Activated T-helper 17 cell treated with anti-CD3 and anti-CD28 coated beads, Interleukin-2, amount 50 U/mL, for 72 hours (primary cell): ENCODE measurements around the gene EDN1. TPM values are rescaled to one million over a fixed set of nuclear protein-coding genes. Genes with fewer than 3 reads are reported as not detected.

Experiments
- ATAC-seq: fragments of 150-1000 bp; cut with Tn5 transposase; replicated peaks from 2 replicates; pipeline ENCODE4 v1.10.0; 2021; ENCODE audit warnings: mild to moderate bottlenecking, moderate library complexity
- H3K27ac Mint-ChIP-seq: one replicate; pipeline ENCODE4 v1.8.0; 2022; ENCODE audit warnings: mixed read lengths
- H3K27me3 Mint-ChIP-seq: one replicate; pipeline ENCODE4 v1.8.0; 2022; ENCODE audit warnings: mixed read lengths
- H3K36me3 Mint-ChIP-seq: one replicate; pipeline ENCODE4 v1.8.0; 2022; ENCODE audit warnings: low read depth, mild to moderate bottlenecking, mixed read lengths
- H3K4me1 Mint-ChIP-seq: one replicate; pipeline ENCODE4 v1.8.0; 2022; ENCODE audit warnings: mixed read lengths
- H3K4me3 Mint-ChIP-seq: one replicate; pipeline ENCODE4 v1.8.0; 2022; ENCODE audit warnings: mild to moderate bottlenecking, mixed read lengths
- H3K9me3 Mint-ChIP-seq: one replicate; pipeline ENCODE4 v1.8.0; 2022; ENCODE audit warnings: mixed read lengths
- total RNA-seq, 2 donors: library from RNA; stranded (reverse); gene quantifications; one replicate each; pipeline ENCODE4 v1.2.3, GENCODE V29; 2022

EDN1 gene
- total RNA-seq, 2 donors from 2014 or later: 0.11 to 0.13 TPM

DNA sequence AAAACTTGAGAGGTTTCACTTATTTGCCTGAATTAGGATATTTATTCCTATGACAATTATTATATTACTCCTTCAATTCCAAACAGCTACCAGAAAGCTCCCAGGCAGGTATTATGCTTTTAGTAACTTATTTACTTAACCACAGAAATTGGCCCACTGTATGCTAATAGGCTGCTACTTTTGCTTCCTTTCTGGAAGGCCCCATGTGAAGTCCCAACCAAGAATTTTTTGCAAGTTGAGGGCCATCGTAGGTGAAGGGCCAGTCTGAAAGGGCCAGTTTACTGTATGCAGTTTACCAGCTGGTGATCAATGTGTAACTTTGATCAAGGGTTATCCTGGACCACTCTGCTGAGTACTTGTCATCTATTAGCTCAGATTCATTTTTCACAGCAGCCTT lies 45.0 kb downstream of the EDN1 start:
- Mint-ChIP-seq H3K9me3 (no peaks in the 10 kb centered on the region), H3K27ac (no peak overlapping the region), H3K27me3 (peaks cover 16% of the 10 kb centered on the region), H3K4me1 (no peaks in the 10 kb centered on the region), H3K36me3 (no peaks in the 10 kb centered on the region), H3K4me3 (no peak overlapping the region)
- no peak for ATAC-seq

DNA sequence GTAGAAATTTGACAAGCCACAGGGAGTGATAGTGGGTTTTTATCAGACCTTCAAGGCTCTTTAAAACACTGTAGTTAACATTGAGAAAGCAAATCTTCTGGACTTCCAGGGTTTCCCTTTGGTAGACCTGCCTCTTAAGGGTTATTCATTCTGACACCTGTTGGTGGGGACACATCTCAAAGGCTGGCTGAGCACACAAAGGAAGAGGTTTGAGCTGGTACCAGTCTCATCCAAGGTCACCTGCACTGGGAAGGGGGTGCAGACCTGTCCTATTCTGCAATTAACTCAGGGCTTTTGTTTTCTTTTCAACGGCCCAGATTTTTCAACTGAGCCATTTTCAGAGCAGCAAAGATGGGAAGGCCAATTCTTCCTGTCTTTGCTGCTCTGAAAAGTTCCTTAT lies 45.6 kb downstream of the EDN1 start:
- Mint-ChIP-seq H3K4me1 (no peaks in the 10 kb centered on the region), H3K36me3 (no peaks in the 10 kb centered on the region), H3K27ac (no peak overlapping the region), H3K27me3 (peaks cover 13% of the 10 kb centered on the region), H3K9me3 (no peaks in the 10 kb centered on the region), H3K4me3 (no peak overlapping the region)
- ATAC-seq: no peak

- Mint-ChIP-seq H3K9me3 (no peaks in the 10 kb centered on the region), H3K27me3 (peaks cover 14% of the 10 kb centered on the region), H3K4me1 (no peaks in the 10 kb centered on the region), H3K4me3 (no peak overlapping the region), H3K36me3 (no peaks in the 10 kb centered on the region), H3K27ac (no peak overlapping the region)
- ATAC-seq: no peak
Observed at GRCh38 chr6:12336121-12336971, 46.2 kb downstream of the EDN1 start.

DNA sequence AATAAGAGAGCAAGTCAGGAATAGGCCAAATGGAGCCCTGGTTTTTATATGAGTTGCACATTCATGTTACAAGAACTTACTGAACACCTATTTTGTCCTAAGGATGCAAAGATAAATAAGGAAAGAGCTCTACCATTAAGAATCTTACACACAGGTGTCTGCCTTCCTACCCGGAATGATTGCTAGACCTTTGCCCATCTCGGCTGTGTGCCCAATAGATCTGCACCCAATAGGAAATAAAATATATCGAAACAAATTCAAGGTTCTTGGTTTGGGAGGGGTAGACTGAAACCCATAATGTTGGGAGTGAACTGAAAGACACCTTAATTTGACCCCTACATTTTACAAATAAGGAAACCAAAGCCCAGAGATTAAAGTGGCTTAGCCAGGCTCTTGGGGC lies 48.9 kb downstream of the EDN1 start:
- ATAC-seq: no peak
- Mint-ChIP-seq H3K27ac (no peak overlapping the region), H3K36me3 (no peaks in the 10 kb centered on the region), H3K4me3 (no peak overlapping the region), H3K4me1 (no peaks in the 10 kb centered on the region), H3K9me3 (no peaks in the 10 kb centered on the region), H3K27me3 (peaks cover 16% of the 10 kb centered on the region)

GRCh38 chr6:12339808-12340487 lies 49.8 kb downstream of the EDN1 start:
- Mint-ChIP-seq H3K27ac (no peak overlapping the region), H3K4me1 (no peaks in the 10 kb centered on the region), H3K4me3 (no peak overlapping the region), H3K27me3 (peaks cover 11% of the 10 kb centered on the region), H3K9me3 (no peaks in the 10 kb centered on the region), H3K36me3 (no peaks in the 10 kb centered on the region)
- no peak for ATAC-seq

GRCh38 chr6:12340488-12340818 lies 50.3 kb downstream of the EDN1 start:
- Mint-ChIP-seq H3K4me3 (no peak overlapping the region), H3K36me3 (no peaks in the 10 kb centered on the region)

DNA sequence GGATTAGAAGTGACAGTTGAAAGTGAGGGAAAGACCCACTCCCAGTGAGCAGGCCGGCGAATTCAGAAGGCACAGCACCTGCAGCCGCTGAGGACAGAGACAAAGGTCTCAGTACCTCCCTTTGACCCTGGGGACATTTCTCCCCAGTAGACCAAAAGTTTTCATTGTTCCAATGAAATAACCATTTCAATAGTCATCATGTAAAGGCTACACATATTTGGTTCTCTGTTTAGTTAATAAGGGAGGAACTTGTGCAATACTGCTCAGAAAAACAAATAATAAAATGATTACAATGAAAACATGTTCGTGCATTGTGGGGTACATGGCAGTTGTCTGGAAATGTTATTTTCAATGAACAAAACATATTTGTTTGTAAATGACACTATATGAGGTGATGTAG lies 52.5 kb downstream of the EDN1 start:
- no peaks in the 10 kb centered on the region for H3K9me3 Mint-ChIP-seq
- peaks cover 11% of the 10 kb centered on the region for H3K27me3 Mint-ChIP-seq
- H3K27ac Mint-ChIP-seq: no peak overlapping the region
- H3K4me3 Mint-ChIP-seq: no peak overlapping the region
- no peaks in the 10 kb centered on the region for H3K4me1 Mint-ChIP-seq
- no peaks in the 10 kb centered on the region for H3K36me3 Mint-ChIP-seq
- ATAC-seq: no peak

More at GRCh38 chr6:12340488-12340818, 50.3 kb downstream of the EDN1 start:
- Mint-ChIP-seq H3K9me3 (no peaks in the 10 kb centered on the region), H3K27me3 (peaks cover 11% of the 10 kb centered on the region), H3K27ac (no peak overlapping the region), H3K4me1 (no peaks in the 10 kb centered on the region)
- ATAC-seq: no peak

DNA sequence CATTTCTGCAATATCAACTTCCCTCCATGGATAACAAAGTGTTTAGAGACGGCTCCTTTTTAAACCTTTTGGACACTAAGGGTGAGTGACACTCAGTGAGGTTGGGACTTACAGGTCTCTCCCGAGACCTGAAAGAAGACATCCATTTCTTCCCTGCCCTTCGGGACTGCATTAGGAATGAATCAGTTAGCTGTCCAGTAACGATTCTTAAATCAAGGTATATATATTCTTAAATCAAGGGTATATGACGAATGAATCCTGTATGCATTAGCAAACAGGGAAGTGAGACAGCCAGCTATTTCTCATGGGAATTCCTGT lies 52.9 kb downstream of the EDN1 start:
- ATAC-seq: no peak
- Mint-ChIP-seq H3K9me3 (no peaks in the 10 kb centered on the region), H3K27me3 (peaks cover 11% of the 10 kb centered on the region), H3K4me3 (no peak overlapping the region), H3K36me3 (no peaks in the 10 kb centered on the region), H3K27ac (no peak overlapping the region), H3K4me1 (no peaks in the 10 kb centered on the region)

GRCh38 chr6:12343440-12344162 lies 53.4 kb downstream of the EDN1 start:
- no peak for ATAC-seq
- H3K4me1 Mint-ChIP-seq: no peaks in the 10 kb centered on the region
- H3K27ac Mint-ChIP-seq: no peak overlapping the region
- H3K36me3 Mint-ChIP-seq: no peaks in the 10 kb centered on the region
- H3K9me3 Mint-ChIP-seq: no peaks in the 10 kb centered on the region
- no peak overlapping the region for H3K4me3 Mint-ChIP-seq
- peaks cover 11% of the 10 kb centered on the region for H3K27me3 Mint-ChIP-seq

DNA sequence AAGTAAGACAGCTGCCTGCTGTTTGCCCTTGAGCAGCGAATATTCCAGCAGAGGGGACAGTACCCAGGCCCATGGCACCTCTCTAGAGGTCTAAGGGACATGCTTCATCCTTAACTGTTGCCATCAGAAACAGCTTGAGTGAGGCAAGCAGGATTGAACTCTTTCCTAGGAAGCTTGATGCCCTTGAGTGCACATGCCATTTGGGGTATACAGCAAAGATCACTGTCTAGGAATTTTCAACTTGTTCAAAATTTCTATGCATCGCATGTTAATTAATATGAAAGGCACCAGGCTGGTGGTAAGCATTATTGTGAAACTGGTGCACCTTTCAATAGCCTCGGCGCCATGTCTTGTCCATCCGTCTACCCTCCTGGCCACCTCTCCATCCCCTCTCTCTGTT lies 54.1 kb downstream of the EDN1 start:
- Mint-ChIP-seq H3K4me3 (no peak overlapping the region), H3K36me3 (no peaks in the 10 kb centered on the region), H3K27me3 (peaks cover 14% of the 10 kb centered on the region), H3K4me1 (no peaks in the 10 kb centered on the region), H3K27ac (no peak overlapping the region), H3K9me3 (no peaks in the 10 kb centered on the region)
- ATAC-seq: no peak

- Mint-ChIP-seq H3K27ac (no peak overlapping the region), H3K36me3 (no peaks in the 10 kb centered on the region), H3K9me3 (peaks cover 4% of the 10 kb centered on the region)
Observed at GRCh38 chr6:12344961-12345693, 55.0 kb downstream of the EDN1 start.

DNA sequence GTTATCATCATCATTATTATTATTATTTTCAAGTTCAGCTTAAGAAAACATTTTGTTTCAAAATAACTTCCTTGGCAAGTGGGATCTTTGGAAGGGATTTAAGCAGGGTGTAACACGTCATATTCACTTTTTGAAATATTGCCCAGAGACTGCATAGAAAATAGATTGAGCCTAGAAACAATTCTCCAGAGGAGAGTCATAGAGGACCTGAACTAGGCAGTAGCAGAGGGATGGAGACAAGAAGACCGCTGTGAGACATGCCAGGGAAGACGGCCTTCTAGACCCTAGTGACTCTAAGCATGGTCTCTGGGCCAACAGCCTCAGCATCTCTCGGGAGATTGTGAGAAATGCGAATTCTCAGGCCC lies 55.5 kb downstream of the EDN1 start:
- no peak overlapping the region for H3K27ac Mint-ChIP-seq

More at GRCh38 chr6:12344961-12345693, 55.0 kb downstream of the EDN1 start:
- Mint-ChIP-seq H3K4me3 (no peak overlapping the region), H3K27me3 (peaks cover 15% of the 10 kb centered on the region), H3K4me1 (no peaks in the 10 kb centered on the region)
- no peak for ATAC-seq

More for the DNA sequence above, 55.5 kb downstream of the EDN1 start:
- H3K36me3 Mint-ChIP-seq: no peaks in the 10 kb centered on the region
- H3K9me3 Mint-ChIP-seq: peaks cover 6% of the 10 kb centered on the region
- H3K4me3 Mint-ChIP-seq: no peak overlapping the region
- no peaks in the 10 kb centered on the region for H3K4me1 Mint-ChIP-seq
- H3K27me3 Mint-ChIP-seq: peaks cover 17% of the 10 kb centered on the region
- ATAC-seq: no peak
